ENCODE measurements around the gene ARID1B. TPM values are rescaled to one million over a fixed set of nuclear protein-coding genes. Genes with fewer than 3 reads are reported as not detected.

ARID1B gene
- total RNA-seq, 1 experiment from 2014 or later, result 24.2 TPM

- POLR2A ChIA-PET (ENCODE audit: unreplicated experiment), result no interaction called here
- Histone ChIP-seq H3K4me3 (ENCODE audit: low read length) (no peak overlapping the region), H3K4me1 (ENCODE audit: insufficient read depth, low read length) (no peaks in the 10 kb centered on the region), H3K9me2 (replicated peaks; ENCODE audit: low read length) (no peaks in the 10 kb centered on the region), H3K9me3 (ENCODE audit: low read length) (no peaks in the 10 kb centered on the region), H3K4me2 (ENCODE audit: low read length) (no peak overlapping the region), H3K27me3 (ENCODE audit: low read length) (no peaks in the 10 kb centered on the region), H3K9ac (ENCODE audit: low read length) (no peak overlapping the region), H3K36me3 (ENCODE audit: low read depth, low read length) (no peaks in the 10 kb centered on the region; the same call in 1 of the 2 replicates), H2AFZ (ENCODE audit: low read length) (no peak overlapping the region), H4K20me1 (ENCODE audit: low read length) (no peaks in the 10 kb centered on the region), H3K27ac (ENCODE audit: low read length) (no peak overlapping the region), H3F3A (ENCODE audit: low read length, unreplicated experiment) (no peaks in the 10 kb centered on the region), H3K79me2 (ENCODE audit: low read length) (peaks cover 73% of the 10 kb centered on the region)
- no peak for ATAC-seq
- intact Hi-C loops (cut with micrococcal nuclease), result no loop called here
- TF ChIP-seq CTCF (conservative IDR thresholded peaks at IDR 0.05; ENCODE audit: low read depth, low read length), result no peak
- TF ChIP-seq EZH2phosphoT487 (IDR thresholded peaks at IDR 0.05; ENCODE audit: borderline replicate concordance, low read length), result no peak
- TF ChIP-seq EZH2 (IDR thresholded peaks at IDR 0.05; ENCODE audit: low read length, unreplicated experiment), result no peak
- DNase-seq, result no peak
- CTCF ChIA-PET, result no interaction called here
- no TSS peak for BruUV-seq (replicated peaks)
These were observed 63.4 kb downstream of the ARID1B start for GRCh38 chr6:156840606-156841005.

GRCh38 chr6:156841508-156841907, 64.3 kb downstream of the ARID1B start:
- no peaks in the 10 kb centered on the region for H3K4me1 ChIP-seq (ENCODE audit: insufficient read depth, low read length)
- no peaks in the 10 kb centered on the region for H3K36me3 ChIP-seq (ENCODE audit: low read depth, low read length)
- H3K9me3 ChIP-seq (ENCODE audit: low read length), result no peaks in the 10 kb centered on the region
- POLR2A ChIA-PET (ENCODE audit: unreplicated experiment), result no interaction called here
- ATAC-seq (no peak; the same call in 1 of the 2 replicates), DNase-seq (no peak)
- no peak overlapping the region for H3K27ac ChIP-seq (ENCODE audit: low read length)
- no peaks in the 10 kb centered on the region for H3F3A ChIP-seq (ENCODE audit: low read length, unreplicated experiment)
- no TSS peak for BruUV-seq (replicated peaks)
- no peaks in the 10 kb centered on the region for H4K20me1 ChIP-seq (ENCODE audit: low read length)
- H3K4me2 ChIP-seq (ENCODE audit: low read length), result no peak overlapping the region
- no peak overlapping the region for H2AFZ ChIP-seq (ENCODE audit: low read length)
- CTCF ChIA-PET, result no interaction called here
- peaks cover 71% of the 10 kb centered on the region for H3K79me2 ChIP-seq (ENCODE audit: low read length)
- TF ChIP-seq CTCF (conservative IDR thresholded peaks at IDR 0.05; ENCODE audit: low read depth, low read length), result no peak
- no peak for TF ChIP-seq EZH2 (IDR thresholded peaks at IDR 0.05; ENCODE audit: low read length, unreplicated experiment)
- TF ChIP-seq EZH2phosphoT487 (IDR thresholded peaks at IDR 0.05; ENCODE audit: borderline replicate concordance, low read length), result no peak
- H3K9ac ChIP-seq (ENCODE audit: low read length), result no peak overlapping the region
- H3K27me3 ChIP-seq (ENCODE audit: low read length), result no peaks in the 10 kb centered on the region
- intact Hi-C loops (cut with micrococcal nuclease), result no loop called here
- H3K4me3 ChIP-seq (ENCODE audit: low read length), result no peak overlapping the region
- H3K9me2 ChIP-seq (replicated peaks; ENCODE audit: low read length), result no peaks in the 10 kb centered on the region

- H3K9me3 ChIP-seq (ENCODE audit: low read length), result no peaks in the 10 kb centered on the region
- H3K4me3 ChIP-seq (ENCODE audit: low read length), result no peak overlapping the region
- no peak overlapping the region for H3K4me2 ChIP-seq (ENCODE audit: low read length)
- no peaks in the 10 kb centered on the region for H4K20me1 ChIP-seq (ENCODE audit: low read length)
- ChIA-PET POLR2A (ENCODE audit: unreplicated experiment) (no interaction called here), CTCF (no interaction called here)
- no peak overlapping the region for H3K27ac ChIP-seq (ENCODE audit: low read length)
- H3K27me3 ChIP-seq (ENCODE audit: low read length), result no peaks in the 10 kb centered on the region
- BruUV-seq (replicated peaks), result no TSS peak
- no peaks in the 10 kb centered on the region for H3K4me1 ChIP-seq (ENCODE audit: insufficient read depth, low read length)
- no peaks in the 10 kb centered on the region for H3F3A ChIP-seq (ENCODE audit: low read length, unreplicated experiment)
- peaks cover 83% of the 10 kb centered on the region for H3K79me2 ChIP-seq (ENCODE audit: low read length)
- ATAC-seq, result no peak
- no peaks in the 10 kb centered on the region for H3K9me2 ChIP-seq (replicated peaks; ENCODE audit: low read length)
- no peak overlapping the region for H2AFZ ChIP-seq (ENCODE audit: low read length)
- H3K9ac ChIP-seq (ENCODE audit: low read length), result no peak overlapping the region
- intact Hi-C loops (cut with micrococcal nuclease), result no loop called here
- no peaks in the 10 kb centered on the region for H3K36me3 ChIP-seq (ENCODE audit: low read depth, low read length)
- DNase-seq, result no peak
- TF ChIP-seq EZH2phosphoT487 (IDR thresholded peaks at IDR 0.05; ENCODE audit: borderline replicate concordance, low read length), result no peak
- TF ChIP-seq CTCF (conservative IDR thresholded peaks at IDR 0.05; ENCODE audit: low read depth, low read length), result no peak
- TF ChIP-seq EZH2 (IDR thresholded peaks at IDR 0.05; ENCODE audit: low read length, unreplicated experiment), result no peak
These were observed 65.5 kb downstream of the ARID1B start for GRCh38 chr6:156842598-156843250.
